Stimulated activated CD8-positive, alpha-beta memory T cell treated with anti-CD3 and anti-CD28 coated beads, Interleukin-7, amount 100 ng/mL, for 24 hours (primary cell): ENCODE measurements around the gene RGP1.

Experiments
- DNase-seq: peaks from one replicate; pipeline ENCODE4 v3.0.0-alpha.2; 2020; ENCODE audit warnings: low read depth

Gene RGP1, protein sequence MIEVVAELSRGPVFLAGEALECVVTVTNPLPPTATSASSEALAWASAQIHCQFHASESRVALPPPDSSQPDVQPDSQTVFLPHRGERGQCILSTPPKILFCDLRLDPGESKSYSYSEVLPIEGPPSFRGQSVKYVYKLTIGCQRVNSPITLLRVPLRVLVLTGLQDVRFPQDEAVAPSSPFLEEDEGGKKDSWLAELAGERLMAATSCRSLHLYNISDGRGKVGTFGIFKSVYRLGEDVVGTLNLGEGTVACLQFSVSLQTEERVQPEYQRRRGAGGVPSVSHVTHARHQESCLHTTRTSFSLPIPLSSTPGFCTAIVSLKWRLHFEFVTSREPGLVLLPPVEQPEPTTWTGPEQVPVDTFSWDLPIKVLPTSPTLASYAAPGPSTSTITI

DNA sequence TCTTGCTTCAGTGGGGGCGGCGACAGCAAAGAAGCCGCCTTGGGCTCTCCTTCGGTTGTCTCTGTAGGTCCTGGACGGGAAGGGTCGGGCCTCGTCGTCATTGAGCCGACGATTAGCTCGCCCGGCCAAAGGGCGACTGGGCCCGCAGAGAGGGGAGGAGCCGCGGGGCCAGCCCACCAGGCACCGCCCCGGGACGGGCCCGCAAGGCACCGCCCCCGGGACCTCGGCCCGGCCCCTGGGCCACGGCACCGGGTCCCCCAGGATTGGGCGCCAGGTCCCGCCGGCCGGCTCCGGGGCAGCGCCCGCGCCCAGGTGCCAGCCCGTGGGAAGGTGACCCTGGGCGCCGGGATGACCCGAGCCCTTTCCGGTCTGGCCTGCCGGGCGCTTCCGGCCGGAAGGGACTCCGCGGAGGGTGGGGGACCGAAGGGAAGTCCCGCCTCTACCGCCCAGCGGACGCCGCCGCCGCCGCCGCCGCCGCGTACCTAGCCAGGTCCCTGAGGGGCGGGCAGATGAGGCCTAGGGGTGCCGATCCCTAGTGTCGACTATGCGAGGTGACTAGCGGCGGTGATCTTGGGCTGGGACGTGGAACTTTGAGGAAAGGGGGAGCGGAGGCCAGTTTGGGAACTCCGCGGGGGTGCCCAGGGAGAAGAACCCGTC is at the start of gene RGP1, which contains the start of gene GBA2:
TSS of gene RGP1 (plus strand) at position 430 of the 657 bp plus-strand sequence. CDS start 469 bp downstream, outside the sequence.
TSS of gene GBA2 (minus strand) at position 371 of the 657 bp plus-strand sequence. CDS start 524 bp downstream, outside the sequence.
- no peak for DNase-seq

DNA sequence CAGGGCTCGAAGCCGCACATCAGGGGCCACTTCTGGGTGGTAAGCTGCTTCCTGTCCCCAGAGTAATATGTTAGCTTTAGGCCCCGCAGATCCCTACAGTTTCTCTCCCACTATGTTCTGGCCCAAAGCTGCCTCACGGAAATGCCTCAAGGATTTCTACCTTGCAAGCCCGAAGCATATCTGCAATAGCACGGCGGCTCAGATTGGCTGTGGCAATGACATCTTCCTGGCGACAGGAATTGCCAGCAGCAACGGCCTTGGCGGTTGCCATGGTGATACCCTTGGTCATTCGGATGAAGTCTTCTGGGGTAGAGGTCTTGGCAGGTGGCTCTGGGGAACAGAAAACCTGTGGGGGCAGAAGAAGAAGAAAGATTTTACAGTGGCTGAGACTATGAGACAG is 49.1 kb upstream of the RGP1 start:
- DNase-seq, result no peak

DNA sequence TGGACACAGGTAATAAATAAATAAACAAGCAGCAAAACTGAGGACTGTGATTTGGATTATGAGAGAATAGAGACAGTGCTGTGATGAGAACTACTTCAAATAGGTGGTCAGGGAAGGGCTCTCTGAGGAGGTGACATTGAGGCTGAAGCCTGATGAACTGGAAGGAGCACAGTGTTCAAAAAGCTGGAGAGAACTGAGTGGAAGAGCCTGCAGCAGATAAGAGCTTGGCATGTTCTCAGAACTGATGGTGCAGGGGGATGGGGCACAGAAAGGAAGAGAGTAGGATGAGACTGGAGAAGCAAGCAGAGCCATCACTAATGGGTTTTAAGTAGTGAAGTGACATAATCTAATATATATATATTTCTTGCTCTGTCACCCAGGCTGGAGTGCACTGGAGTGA is 48.1 kb upstream of the RGP1 start:
- no peak for DNase-seq

DNA sequence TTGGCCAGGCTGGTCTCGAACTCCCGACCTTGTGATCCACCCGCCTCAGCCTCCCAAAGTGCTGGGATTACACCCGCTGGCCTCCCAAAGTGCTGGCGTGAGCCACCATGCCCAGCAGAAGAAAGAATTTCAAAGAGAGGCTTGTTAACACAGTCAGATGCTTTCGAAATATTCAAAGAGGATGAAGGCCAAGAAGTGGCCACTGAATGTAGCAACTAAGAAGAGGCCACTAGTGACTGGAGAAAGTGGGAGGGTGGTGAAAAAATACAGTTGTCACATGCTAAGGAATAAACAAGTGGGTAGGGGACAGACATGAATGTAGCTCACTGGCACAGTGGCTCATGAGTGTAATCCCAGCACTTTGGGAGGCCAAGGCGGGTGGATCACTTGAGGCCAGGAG is 46.4 kb upstream of the RGP1 start:
- DNase-seq, result no peak

DNA sequence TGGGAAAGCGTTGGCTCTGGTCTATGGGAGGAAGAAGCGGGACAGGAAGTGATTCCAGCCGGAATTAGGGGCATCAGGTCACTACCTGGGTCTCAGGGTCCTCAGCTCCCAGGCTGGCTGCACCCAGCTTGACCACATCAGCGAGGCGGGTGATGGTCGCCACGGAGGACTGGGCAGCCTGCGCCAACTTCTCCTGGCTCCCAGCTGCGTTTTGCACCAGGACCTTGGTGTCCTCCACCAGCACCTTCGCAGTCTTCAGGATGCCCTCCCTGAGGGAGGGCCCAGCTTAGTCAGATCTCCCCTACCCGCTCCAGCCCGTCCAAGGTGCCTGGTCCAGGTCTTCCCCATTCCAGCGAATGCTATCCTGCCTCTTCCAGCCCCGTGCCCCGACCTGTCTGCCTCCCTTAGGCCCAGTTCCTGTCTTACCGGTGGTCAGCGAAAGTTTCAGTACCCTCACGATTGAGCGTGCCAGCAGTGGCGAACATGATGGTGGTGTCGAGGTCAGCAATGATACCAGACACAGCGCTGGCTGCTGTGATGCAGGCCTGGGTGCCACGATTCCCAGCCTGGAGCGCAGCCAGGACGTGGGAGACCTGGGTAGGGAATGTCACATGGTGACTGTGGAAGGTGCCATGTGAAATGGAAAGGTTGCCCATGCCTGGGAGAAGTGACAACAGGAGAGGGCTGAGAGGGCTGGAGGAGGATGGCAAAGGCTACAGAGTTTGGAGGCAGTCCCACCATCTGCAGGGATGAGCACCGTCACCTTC is 45.0 kb upstream of the RGP1 start:
- no peak for DNase-seq

DNA sequence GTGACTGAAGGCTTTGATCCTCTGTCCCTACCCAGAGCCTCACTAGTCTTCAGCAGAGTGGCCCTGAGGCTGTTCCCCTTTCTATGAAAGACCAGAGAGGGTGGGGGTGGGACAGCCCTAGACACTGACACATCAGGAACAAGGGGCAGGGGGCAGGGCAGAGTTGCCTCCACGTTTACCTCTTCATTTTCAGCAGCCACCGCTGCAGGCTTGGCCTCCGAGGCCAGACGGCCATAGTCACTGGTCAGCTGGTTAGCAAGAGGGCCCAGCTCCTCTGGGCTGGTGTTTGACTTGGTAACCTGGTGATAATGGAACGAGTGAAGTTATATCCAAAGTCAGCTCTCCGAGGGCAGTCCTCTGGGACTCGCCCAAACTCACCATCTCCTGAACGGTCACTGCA is 43.7 kb upstream of the RGP1 start:
- no peak for DNase-seq

DNA sequence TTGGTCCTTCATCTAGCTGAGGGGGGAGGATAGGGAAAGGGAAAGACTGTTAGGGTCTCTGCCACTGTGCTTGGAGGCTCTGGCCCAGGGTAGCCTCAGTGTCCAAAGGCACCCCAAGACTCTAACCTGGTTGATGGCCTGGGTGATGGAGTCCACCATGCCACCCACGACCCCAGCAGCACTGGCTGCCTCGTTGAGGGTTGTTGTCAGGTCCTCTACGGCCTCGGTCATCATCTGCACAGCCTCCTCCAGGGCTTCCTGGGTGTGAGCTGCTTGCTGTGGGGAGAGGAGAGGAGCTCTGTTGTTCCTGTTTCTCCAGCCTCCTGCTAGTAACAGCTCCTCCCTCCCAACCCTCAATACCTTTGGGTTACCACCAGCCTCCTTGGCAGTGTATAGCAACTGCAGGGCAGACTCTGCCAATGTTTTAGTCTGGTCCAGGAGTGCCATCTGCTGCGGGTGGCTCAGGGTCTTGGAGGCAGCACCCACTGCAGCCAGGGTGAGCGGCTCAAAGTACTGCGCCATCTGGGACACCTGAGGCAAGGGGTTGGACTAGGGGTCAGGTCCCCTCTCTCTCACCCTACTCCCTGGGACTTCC is 43.2 kb upstream of the RGP1 start:
- DNase-seq, result no peak

DNA sequence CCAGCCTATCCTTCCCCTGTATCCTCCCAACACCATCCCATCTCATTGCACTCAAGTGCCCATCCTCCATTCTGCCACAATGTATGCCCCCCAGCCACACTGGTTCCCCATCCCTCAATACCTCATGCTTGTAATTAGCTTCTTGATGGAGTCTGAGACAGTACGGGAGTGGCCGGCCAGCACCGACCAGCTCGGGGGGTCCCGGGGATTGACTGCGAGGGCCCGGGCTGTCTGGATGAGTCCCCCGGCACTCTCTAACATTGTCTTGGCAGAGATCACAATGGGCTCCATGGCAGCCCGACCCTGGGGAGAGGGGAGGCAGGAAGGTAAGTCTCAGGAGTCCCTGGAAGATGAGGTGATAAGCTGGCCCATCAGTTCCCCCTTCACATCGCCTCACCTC is 42.1 kb upstream of the RGP1 start:
- no peak for DNase-seq

DNA sequence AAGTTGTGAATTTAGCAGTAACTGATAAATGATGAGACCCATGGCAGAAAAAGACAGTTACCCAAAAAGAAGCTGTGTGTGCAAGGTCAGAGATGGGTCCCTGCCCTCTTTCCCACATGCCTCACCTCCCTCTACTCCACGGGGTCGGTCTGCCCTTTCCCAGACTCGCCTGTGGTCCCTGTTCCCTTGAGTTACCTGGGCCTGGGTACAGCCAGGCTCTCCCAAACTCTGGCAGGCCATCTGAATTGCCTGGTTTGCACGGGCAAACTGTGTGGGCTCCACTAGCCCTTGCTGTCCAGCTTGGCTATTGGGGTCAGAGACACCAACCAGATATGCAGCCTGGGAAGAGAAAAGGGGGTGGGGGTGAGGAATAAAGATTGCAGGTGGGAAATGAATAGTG is 40.9 kb upstream of the RGP1 start:
- DNase-seq, result no peak

DNA sequence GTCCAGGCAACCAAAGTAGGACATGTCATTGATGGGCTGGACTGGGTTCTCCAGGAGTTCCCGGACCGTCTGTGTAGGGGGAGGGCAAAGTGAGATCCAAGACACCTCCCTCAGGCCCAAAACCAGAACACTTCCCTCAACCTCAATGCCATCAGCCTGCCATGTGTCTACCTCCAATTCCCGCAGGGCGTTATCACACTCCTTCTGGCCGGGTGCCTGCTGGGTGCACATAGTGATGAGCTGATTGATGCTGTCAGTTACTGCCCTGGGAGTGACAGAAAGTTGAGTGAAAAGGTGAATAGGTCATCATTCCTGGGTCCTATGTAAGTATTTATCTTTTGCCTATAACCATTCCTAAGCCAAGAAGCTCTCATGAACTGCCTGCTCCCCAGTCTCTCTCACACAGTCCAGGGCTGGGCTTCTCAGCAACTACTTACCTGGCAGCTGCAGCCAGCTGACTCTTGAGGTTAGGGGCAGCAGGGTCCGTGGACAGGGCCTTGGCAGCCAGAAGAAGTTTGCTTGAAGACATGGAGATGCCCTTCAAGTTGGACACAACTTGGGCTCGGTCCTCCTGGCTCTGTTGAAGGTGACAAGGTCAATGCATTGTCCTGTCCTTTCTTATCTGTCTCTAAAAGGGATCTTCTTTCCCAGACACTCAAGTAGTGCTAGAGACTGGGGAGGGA is 38.1 kb upstream of the RGP1 start:
- no peak for DNase-seq

DNA sequence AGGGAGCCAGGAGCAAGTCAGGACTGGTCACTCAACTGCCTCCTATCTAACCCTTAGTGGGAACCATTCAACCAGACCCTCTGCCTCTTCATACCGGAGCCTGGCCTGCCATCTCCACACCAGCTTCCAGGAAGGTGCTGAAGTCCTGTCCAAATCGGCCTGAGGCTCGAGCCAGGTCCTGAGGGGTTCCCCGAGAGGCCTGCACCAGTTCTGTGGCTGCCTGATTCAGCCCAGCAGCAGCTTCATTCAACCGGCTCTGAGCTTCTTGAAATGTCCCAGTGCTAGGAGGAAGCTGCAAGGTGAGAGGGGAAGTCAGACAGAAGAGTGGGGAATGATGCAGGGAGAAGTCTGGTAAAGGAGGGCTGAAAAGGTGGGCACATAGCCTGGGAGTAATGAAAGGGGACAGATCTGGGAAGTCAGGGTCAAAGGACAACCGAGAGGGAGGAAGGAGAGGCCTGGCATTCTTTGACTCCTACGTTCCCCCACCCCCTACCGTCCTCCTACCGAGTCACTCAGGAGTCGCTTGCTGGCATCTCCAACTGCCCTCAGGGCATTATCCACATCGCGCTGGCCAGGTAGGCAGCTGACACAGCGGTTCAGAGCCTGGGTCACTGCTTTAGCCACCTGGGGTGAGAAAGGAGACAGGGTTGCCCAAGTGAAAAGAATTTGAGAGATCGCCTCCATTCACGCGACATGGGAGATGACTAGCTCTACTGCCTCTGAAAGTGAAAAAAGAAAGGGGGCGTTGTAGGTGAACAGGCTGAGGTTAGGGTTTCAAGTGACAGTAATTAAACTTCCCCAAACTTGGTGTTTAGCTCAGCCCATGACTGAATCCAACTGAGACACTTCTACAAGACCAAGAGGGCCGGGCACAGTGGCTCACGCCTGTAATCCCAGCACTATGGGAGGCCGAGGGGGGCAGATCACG is 37.3 kb upstream of the RGP1 start:
- DNase-seq, result no peak

DNA sequence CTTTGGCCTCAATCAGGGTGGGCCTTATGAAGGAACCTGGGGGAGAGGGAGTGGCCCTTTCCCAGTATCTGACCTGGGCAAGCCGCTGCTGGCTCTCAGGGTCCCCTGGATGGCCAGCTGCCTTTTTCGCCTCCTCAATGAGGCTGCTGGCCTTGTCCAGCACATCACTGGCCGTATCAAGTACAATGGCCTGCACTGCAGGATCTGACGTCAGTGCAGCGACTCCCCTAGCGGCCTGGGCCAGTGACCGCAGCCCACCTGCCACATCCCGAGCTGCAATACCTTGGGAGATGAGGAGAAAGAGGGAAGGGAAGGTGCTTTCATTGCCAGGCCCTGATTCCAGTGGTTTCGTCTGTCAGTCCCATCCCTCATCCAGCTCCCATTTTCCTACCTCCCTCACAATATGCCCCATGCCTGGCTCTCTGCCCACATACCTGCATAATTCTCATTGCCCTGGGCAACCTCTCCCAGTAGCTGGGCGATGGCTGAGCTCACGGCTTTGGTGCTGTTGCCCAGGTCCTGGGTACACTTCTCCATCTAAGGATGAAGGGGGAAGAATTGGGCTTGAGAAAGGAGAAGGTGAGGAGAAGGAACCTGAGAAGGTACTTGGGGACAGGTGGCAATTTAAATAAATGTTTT is 36.2 kb upstream of the RGP1 start:
- DNase-seq, result no peak

DNA sequence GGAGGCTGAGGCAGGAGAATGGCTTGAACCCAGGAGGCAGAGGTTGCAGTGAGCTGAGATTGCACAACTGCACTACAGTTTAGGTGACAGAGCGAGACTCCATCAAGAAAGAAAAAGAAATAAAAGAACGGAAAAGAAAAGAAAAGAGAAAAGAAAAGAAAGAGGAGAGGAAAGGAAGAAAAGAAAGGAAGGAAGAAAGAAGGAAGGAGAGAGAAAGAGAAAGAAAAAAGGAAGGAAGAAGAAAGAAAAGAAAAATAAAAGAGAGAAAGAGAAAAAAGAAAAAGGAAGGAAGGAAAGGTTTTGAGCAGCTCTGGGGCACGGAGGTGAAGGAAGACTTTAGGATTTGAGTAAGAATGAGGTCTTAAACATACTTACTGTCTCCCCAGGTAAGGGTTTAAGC is 35.5 kb upstream of the RGP1 start:
- no peak for DNase-seq

DNA sequence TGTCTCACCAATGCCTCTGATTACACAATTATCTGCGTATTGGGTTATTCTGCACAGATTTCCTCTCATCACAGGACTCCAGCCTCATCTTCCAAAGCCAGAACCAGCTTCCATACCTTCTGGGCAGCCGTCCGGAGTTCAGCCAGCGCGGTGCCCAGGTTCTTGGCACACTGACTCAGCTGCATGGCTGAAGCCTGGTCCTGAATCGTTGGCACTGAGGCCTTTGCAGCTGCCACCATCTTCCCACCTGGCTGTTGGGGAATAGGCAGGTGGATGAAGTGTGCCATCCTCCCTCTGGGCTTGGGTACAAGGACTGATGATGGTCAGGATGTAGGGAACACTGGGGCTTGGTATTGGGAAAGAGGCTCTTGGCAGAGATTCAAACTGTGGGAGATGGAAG is 35.0 kb upstream of the RGP1 start:
- DNase-seq, result no peak

DNA sequence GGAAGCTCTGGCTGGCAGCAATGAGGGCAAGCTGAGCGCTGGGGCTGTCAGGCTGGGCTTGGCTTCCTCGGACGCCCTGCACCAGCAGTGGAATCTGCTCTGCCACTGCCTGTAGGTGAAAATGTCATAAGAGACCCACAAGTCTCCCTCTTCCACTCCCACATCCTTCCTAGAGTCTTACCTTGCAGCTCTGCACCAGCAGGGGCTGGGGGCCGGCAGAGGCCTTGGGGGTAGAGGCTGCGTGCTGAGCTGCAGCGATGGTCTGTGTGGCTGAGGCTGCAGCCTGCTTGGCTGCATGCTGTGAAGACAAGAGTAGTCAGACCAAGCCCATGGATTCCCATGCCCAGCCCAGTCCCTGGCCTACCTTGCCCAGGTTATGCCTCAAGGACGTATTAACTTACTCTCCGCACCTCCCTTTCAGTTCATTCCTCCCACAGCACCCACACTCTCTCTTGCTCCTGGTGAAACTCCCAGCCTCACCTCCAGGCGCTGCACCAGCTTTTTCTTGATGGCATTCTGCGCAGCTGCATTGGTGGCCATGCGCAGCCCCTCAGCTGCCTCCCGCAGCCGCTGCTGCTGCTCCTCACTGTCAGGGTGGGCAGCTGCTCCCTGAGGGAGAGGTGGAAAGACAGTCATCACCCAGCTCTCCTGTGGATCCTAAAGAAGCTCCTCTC is 34.4 kb upstream of the RGP1 start:
- no peak for DNase-seq

DNA sequence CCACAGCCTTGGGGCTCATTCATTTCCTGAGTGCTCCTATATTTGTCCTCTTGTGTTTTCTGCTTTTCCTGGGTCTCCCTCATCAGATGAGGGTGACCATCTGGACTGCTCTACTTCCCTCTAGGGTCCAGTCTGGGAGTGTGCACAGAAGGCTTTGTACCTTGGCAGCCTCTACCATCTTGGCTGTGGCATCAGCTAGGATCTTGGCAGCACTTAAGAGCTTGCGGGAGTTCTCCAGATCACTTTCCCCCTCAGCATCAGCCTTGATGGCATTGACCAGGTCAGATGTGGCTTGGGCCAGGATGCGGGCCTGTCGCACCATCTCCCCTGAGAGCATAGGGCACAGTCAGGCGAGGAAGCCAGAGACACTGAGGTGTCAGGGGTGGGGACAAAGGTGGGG is 32.9 kb upstream of the RGP1 start:
- no peak for DNase-seq

DNA sequence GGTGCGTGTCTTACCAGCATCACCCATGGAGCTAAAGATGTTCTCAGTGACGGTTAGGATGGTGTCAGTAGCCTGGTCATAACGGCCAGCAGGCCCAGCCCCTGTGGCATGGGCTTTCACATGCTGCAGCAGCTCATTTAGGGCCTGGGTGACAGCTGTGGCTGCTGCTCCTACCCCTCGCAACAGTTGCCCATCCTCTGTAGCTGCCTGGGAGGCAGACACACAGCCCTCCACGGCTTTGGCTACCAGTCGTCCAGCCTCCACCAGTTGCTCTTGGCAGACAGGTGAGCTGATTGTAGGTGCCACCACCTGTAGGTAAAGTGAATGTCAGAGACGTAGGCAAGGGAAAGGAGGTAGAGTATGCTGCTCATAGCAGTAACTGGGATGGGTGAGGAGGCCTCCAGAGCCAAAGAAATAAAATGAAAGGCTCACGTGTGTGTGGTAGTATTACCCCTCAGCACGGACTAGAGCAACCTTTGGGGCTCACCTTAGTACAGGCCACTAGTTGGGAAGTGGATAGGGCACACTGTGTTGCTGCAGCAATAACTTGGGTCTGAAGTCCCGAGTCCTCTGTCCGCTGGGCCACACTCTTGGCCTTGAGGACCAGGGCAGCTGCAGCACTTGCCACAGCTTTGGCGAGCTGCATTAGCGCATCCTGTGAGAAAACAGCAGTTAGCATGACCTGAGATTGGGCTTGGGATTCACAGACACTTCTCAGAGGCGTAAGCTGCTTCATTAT is 31.8 kb upstream of the RGP1 start:
- no peak for DNase-seq

DNA sequence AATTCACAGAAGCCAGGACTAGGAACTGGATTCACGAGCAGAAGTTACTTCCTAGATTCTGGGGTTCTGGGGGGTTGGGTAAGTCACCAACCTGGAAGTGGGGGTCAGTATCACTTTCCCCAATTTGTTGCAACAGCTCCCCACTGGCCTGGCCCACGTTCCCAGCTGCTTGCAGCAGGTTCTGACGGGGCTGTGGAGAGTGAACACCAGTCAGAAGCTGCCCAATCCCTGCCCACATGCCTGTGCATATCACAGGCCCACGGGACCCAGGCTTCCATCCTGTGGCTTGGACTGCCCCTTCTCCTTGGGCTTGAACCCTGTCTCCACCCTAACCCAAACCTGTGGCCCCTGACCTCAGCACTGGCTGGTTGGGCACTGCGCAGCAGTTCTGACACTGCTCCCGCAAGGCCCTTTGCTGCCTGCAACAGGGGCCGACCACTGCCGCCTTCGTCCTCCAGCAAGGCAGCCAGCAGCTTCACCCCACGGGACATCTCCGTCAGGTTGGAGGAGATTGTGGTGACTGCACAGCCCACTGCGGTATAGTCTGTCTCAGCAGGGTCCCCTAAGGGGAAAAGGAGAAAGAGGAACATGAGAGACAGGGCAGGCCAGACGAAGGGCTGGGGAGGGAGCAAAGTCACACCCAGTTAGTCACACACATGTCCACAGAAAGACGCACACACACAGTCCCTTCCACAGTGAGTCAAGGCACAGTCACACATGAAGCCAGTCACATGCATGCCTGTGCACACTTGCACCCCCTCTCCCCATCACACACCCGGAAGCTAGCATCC is 30.2 kb upstream of the RGP1 start:
- DNase-seq, result no peak
